Smooth muscle cell (in vitro differentiated cells): ENCODE results near the gene TXNRD1. TPM values are rescaled to one million over a fixed set of nuclear protein-coding genes. Genes with fewer than 3 reads are reported as not detected.

ENCODE experiments used
- DNase-seq: peaks from one replicate; lab custom pipeline; 2025; ENCODE audit not compliant: unreplicated experiment; lab: John Stamatoyannopoulos, UW
- H2AFZ ChIP-seq: fragments of 200-600 bp; sonication (generic); 2 replicates; pipeline ENCODE4 v1.6.0; 2016; ENCODE audit warnings: antibody characterized with exemption, low read depth, mild to moderate bottlenecking
- H3F3A ChIP-seq: fragments of 200-600 bp; sonication (generic); 2 replicates; pipeline ENCODE4 v1.6.0; 2017; ENCODE audit warnings: antibody characterized with exemption, low read depth
- H3K27ac ChIP-seq: fragments of 200-600 bp; sonication (generic); 2 replicates; pipeline ENCODE4 v1.5.1; 2016; ENCODE audit warnings: low read depth, mild to moderate bottlenecking
- H3K27me3 ChIP-seq: fragments of 200-600 bp; sonication (generic); 2 replicates; pipeline ENCODE4 v1.6.1; 2016; ENCODE audit warnings: low read depth, mild to moderate bottlenecking
- H3K36me3 ChIP-seq: fragments of 200-600 bp; sonication (generic); 2 replicates; pipeline ENCODE4 v1.5.1; 2016; ENCODE audit warnings: low read depth
- H3K4me1 ChIP-seq: fragments of 200-600 bp; sonication (generic); 2 replicates; pipeline ENCODE4 v1.5.1; 2016; ENCODE audit warnings: low read depth
- H3K4me2 ChIP-seq: fragments of 200-600 bp; sonication (generic); 2 replicates; pipeline ENCODE4 v1.6.0; 2016; ENCODE audit warnings: mild to moderate bottlenecking
- H3K4me3 ChIP-seq: fragments of 200-600 bp; sonication (generic); 2 replicates; pipeline ENCODE4 v1.5.1; 2016; ENCODE audit warnings: mild to moderate bottlenecking
- H3K79me2 ChIP-seq: fragments of 200-600 bp; sonication (generic); 2 replicates; pipeline ENCODE4 v1.6.0; 2016; ENCODE audit warnings: low read depth, mild to moderate bottlenecking
- H3K9ac ChIP-seq: fragments of 200-600 bp; sonication (generic); 2 replicates; pipeline ENCODE4 v1.6.0; 2016; ENCODE audit warnings: low read depth
- H3K9me3 ChIP-seq: fragments of 200-600 bp; sonication (generic); replicated peaks from 2 replicates; pipeline ENCODE4 v1.5.1; 2016; ENCODE audit warnings: low read depth
- H4K20me1 ChIP-seq: fragments of 200-600 bp; sonication (generic); 2 replicates; pipeline ENCODE4 v1.6.0; 2016; ENCODE audit warnings: low read depth
- CTCF ChIP-seq: fragments of 200-600 bp; sonication (generic); IDR thresholded peaks from 2 replicates; pipeline ENCODE4 v1.5.1; 2017; ENCODE audit warnings: borderline replicate concordance, mild to moderate bottlenecking, antibody characterized with exemption; ENCODE audit not compliant: insufficient read depth, poor library complexity, severe bottlenecking
- WGBS: methylation state at CpG from one replicate; pipeline ENCODE4 v1.1.7; 2016; ENCODE audit warnings: low lambda C conversion rate; 5-methylcytosine and 5-hydroxymethylcytosine counted together
- polyA plus RNA-seq: library from polyadenylated mRNA; unstranded; fragments of >200 nt; fragmentation: Nextera tagmentation; extraction: Ambion mirVana; gene quantifications from 2 replicates; pipeline ENCODE4 v1.2.1, GENCODE V29; 2016
- total RNA-seq: library from RNA; depleted of rRNA; stranded (reverse); fragments of >200 nt; gene quantifications from 2 replicates; pipeline ENCODE4 v1.2.3, GENCODE V29; 2014

TXNRD1 gene
- total and polyA plus RNA-seq, 2 experiments from 2014 or later: 31.1 to 61.7 TPM

- no peak overlapping the region for H3K4me3 ChIP-seq
- H3K4me1 ChIP-seq: no peaks in the 10 kb centered on the region
- DNase-seq: no peak
Measured at GRCh38 chr12:104295954-104296353, 80.4 kb downstream of the TXNRD1 start.

GRCh38 chr12:104296718-104297117 lies 81.1 kb downstream of the TXNRD1 start:
- peaks cover 4% of the 10 kb centered on the region for H3K36me3 ChIP-seq
- H4K20me1 ChIP-seq: peaks cover 95% of the 10 kb centered on the region

More at GRCh38 chr12:104295954-104296353, 80.4 kb downstream of the TXNRD1 start:
- 100% methylated on average over 1 of the region's 1 CpG for WGBS
- no peak overlapping the region for H3K27ac ChIP-seq
- peaks cover 93% of the 10 kb centered on the region for H4K20me1 ChIP-seq
- no peaks in the 10 kb centered on the region for H3K9me3 ChIP-seq
- H3K36me3 ChIP-seq: peaks cover 4% of the 10 kb centered on the region
- no peaks in the 10 kb centered on the region for H3K27me3 ChIP-seq
- no peak overlapping the region for H3K4me2 ChIP-seq
- TF ChIP-seq CTCF: no peak
- peaks cover 87% of the 10 kb centered on the region for H3K79me2 ChIP-seq
- H3K9ac ChIP-seq: no peak overlapping the region
- no peaks in the 10 kb centered on the region for H3F3A ChIP-seq
- H2AFZ ChIP-seq: no peak overlapping the region

GRCh38 chr12:104297477-104298113 lies 82.0 kb downstream of the TXNRD1 start:
- H2AFZ ChIP-seq: no peak overlapping the region
- H3F3A ChIP-seq: peaks cover 4% of the 10 kb centered on the region
- no peak for DNase-seq
- H3K27me3 ChIP-seq: no peaks in the 10 kb centered on the region
- H3K27ac ChIP-seq: no peak overlapping the region
- H3K4me3 ChIP-seq: no peak overlapping the region
- no peak overlapping the region for H3K4me2 ChIP-seq
- no peaks in the 10 kb centered on the region for H3K9me3 ChIP-seq
- H3K4me1 ChIP-seq: no peaks in the 10 kb centered on the region
- peaks cover 82% of the 10 kb centered on the region for H3K79me2 ChIP-seq
- peaks cover 95% of the 10 kb centered on the region for H4K20me1 ChIP-seq
- 94% methylated on average over 10 of the region's 10 CpGs for WGBS
- TF ChIP-seq CTCF: no peak
- H3K9ac ChIP-seq: no peak overlapping the region
- peaks cover 4% of the 10 kb centered on the region for H3K36me3 ChIP-seq

More at GRCh38 chr12:104296718-104297117, 81.1 kb downstream of the TXNRD1 start:
- DNase-seq: no peak
- Histone ChIP-seq H3K79me2 (peaks cover 86% of the 10 kb centered on the region), H3F3A (no peaks in the 10 kb centered on the region), H2AFZ (no peak overlapping the region), H3K4me3 (no peak overlapping the region), H3K9me3 (no peaks in the 10 kb centered on the region), H3K27ac (no peak overlapping the region), H3K4me1 (no peaks in the 10 kb centered on the region), H3K27me3 (no peaks in the 10 kb centered on the region), H3K9ac (no peak overlapping the region), H3K4me2 (no peak overlapping the region)
- 78% methylated on average over 4 of the region's 4 CpGs for WGBS
- no peak for TF ChIP-seq CTCF
